Kidney epithelial cell (primary cell): Measurements from ENCODE around the gene ZNF223. TPM values are rescaled to one million over a fixed set of nuclear protein-coding genes. Genes with fewer than 3 reads are reported as not detected.

ENCODE experiments used
- DNase-seq: peaks from one replicate; pipeline ENCODE4 v3.0.0-alpha.2; 2010; ENCODE audit warnings: low read depth
- H3K27me3 ChIP-seq: 2 replicates; pipeline ENCODE4 v1.6.0; 2011; ENCODE audit warnings: low read length; ENCODE audit not compliant: control insufficient read depth, insufficient read depth
- H3K36me3 ChIP-seq: 2 replicates; pipeline ENCODE4 v1.5.1; 2011; ENCODE audit warnings: low read length; ENCODE audit not compliant: control insufficient read depth, insufficient read depth
- H3K4me3 ChIP-seq: 2 replicates; pipeline ENCODE4 v1.5.1; 2011; ENCODE audit warnings: low read depth, mild to moderate bottlenecking, control low read depth, low read length
- total RNA-seq: library from RNA; depleted of rRNA; stranded (reverse); fragments of >200 nt; gene quantifications from 2 replicates; pipeline ENCODE4 v1.2.3, GENCODE V29; 2015
- TF ChIP-seq, protein P1 (sequence below): IDR thresholded peaks from 2 replicates; pipeline ENCODE4 v1.5.1; 2011; ENCODE audit warnings: mild to moderate bottlenecking, moderate library complexity, low read length, control low read depth, inconsistent platforms; ENCODE audit not compliant: insufficient read depth, poor library complexity, severe bottlenecking

The ZNF223 gene
- total RNA-seq, 1 donor from 2014 or later = 4.9 TPM

DNA sequence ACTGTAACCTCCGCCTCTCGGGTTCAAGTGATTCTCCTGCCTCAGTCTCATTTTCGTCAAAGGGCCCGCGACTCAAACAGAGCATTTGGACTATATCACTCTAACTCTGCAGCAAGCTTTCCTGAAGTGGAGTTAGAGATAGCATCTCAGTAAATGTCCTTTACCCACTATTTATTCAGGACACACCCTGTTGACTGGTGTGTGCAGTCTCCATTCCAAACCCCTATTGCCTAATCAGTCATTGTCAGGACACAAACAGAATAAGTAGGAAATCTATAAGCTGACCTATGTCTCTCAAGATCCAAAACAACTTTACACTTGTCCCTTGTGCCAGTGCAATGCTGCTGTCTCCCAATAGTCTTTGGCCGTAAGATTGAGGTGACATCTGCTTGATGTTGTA, 25.2 kb upstream of the ZNF223 start:
- DNase-seq = no peak
- no peaks in the 10 kb centered on the region for H3K36me3 ChIP-seq
- TF ChIP-seq, protein P1, sequence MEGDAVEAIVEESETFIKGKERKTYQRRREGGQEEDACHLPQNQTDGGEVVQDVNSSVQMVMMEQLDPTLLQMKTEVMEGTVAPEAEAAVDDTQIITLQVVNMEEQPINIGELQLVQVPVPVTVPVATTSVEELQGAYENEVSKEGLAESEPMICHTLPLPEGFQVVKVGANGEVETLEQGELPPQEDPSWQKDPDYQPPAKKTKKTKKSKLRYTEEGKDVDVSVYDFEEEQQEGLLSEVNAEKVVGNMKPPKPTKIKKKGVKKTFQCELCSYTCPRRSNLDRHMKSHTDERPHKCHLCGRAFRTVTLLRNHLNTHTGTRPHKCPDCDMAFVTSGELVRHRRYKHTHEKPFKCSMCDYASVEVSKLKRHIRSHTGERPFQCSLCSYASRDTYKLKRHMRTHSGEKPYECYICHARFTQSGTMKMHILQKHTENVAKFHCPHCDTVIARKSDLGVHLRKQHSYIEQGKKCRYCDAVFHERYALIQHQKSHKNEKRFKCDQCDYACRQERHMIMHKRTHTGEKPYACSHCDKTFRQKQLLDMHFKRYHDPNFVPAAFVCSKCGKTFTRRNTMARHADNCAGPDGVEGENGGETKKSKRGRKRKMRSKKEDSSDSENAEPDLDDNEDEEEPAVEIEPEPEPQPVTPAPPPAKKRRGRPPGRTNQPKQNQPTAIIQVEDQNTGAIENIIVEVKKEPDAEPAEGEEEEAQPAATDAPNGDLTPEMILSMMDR = no peak
- H3K27me3 ChIP-seq = no peaks in the 10 kb centered on the region
- H3K4me3 ChIP-seq = no peak overlapping the region

DNA sequence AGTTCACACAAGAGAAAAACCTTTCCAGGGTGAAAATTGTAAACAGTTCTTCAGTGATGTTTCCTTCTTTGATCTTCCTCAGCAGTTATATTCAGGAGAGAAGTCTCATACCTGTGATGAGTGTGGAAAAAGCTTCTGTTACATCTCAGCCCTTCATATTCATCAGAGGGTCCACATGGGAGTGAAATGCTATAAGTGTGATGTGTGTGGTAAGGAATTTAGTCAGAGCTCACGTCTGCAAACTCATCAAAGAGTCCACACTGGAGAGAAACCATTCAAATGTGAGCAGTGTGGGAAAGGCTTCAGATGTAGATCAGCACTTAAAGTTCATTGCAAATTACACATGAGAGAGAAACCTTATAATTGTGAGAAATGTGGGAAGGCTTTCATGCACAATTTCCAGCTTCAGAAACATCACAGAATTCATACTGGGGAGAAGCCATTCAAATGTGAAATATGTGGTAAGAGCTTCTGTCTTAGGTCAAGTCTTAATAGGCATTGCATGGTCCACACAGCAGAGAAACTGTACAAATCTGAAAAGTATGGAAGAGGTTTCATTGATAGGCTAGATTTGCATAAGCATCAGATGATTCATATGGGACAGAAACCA, 19.7 kb upstream of the ZNF223 start:
- no peaks in the 10 kb centered on the region for H3K36me3 ChIP-seq

DNA sequence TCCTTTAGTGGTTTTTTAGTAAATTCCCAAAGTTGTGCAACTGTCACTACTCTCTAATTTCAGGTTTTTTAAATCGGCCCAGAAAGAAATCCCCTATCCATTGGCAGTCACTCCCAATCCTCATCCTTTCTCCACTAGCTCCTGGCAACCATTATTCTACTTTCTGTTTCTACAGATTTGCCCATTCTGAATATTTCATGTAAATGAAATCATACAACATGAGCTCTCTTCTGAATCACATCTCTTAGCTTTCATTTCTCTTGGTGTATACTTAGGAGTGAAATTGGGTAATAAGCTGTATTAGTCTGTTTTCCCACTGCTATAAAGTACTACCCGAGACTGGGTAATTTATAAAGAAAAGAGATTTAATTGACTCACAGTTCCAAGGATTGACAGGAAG, 9.7 kb upstream of the ZNF223 start:
- no peaks in the 10 kb centered on the region for H3K27me3 ChIP-seq
- H3K4me3 ChIP-seq = no peak overlapping the region
- DNase-seq = no peak
- TF ChIP-seq, protein P1 = no peak
- H3K36me3 ChIP-seq = no peaks in the 10 kb centered on the region

More for the DNA sequence above, 19.7 kb upstream of the ZNF223 start:
- no peak overlapping the region for H3K4me3 ChIP-seq
- H3K27me3 ChIP-seq = no peaks in the 10 kb centered on the region
- TF ChIP-seq, protein P1 = no peak
- no peak for DNase-seq

DNA sequence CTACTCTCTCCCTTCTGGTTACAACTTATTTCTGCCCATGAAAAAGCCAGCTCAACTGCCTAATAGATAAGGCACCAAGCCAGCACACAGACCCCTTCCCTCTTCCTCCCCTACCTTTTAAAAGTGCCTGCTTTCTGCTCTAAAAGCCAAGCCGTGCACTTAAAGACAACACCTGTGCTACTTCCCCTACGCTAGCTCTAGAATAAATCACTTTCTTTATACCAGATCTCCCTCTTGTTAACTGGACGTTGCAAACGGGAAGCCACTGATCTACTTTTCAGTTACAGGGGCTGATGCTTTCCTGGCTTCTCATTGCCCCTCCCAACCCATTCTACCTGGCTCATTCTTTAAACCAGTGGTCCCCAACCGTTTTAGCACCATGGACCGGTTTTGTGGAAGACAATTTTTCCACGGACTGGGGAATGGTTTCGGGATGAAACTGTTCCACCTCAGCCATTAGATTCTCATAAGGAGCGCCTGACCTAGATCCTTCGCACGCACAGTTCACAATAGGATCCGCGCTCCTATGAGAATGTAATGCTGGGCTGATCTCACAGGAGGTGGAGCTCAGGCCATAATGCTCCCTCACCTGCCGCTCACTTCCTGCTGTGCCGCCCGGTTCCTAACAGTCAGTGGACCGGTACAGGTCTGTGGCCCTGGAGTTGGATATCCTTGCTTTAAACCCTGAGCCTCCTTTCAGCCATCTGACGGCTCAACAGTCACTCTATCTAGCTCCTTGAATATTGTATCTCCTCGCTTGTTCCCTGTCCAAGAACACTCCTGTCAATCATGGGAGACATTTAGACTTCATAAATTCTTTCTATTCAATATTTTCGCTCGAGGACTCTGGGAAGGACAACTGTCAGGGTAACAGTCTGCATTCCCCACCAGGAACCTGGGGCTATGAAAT, 841 bp upstream of the ZNF223 start:
- peak overlapping the region; percentile 83 for H3K4me3 ChIP-seq
- H3K36me3 ChIP-seq = peaks cover 2% of the 10 kb centered on the region
- DNase-seq = no peak
- H3K27me3 ChIP-seq = no peaks in the 10 kb centered on the region
- TF ChIP-seq, protein P1 = no peak

DNA sequence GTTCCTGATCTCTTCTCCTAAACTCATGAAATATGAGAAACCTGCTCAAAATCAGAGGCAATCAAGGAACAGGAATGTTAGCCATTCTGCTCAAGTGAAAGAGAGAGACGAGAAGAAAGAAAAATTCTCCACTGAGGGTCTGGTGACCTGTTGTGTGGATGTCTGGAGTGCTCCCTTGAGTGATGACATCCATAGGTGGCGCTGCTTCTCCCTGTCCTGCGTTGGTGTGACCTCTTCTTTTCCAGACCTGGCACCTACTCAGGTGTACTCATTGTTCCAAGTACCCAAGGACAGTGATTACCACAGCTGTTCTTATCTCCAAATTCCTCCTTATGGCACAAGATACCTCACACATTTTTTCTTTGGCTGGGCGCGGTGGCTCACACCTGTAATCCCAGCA, 4.0 kb downstream of the ZNF223 start:
- DNase-seq = no peak
- TF ChIP-seq, protein P1 = no peak
- Histone ChIP-seq H3K36me3 (peaks cover 2% of the 10 kb centered on the region), H3K27me3 (no peaks in the 10 kb centered on the region), H3K4me3 (no peak overlapping the region)
